GM12873 (cell line): Measurements from ENCODE around the gene PROZ.

Experiments used
- CTCF ChIP-seq: IDR thresholded peaks from 2 replicates; pipeline ENCODE4 v1.5.1; 2012; ENCODE audit warnings: low read depth, mild to moderate bottlenecking, moderate library complexity, low read length, control low read depth; ENCODE audit not compliant: insufficient read depth; ENCODE audit errors: missing control alignments

The PROZ gene

GRCh38 chr13:113122550-113123225, 35.8 kb upstream of the PROZ start, which contains the start of gene F10:
Gene F10, plus strand, starts transcription at chr13:113122799. Its CDS starts 57 bp downstream, at chr13:113122856.
- no peak for TF ChIP-seq CTCF

GRCh38 chr13:113123226-113124201, 34.9 kb upstream of the PROZ start:
- TF ChIP-seq CTCF: peak; percentile 37

GRCh38 chr13:113124211-113124970, 34.1 kb upstream of the PROZ start:
- no peak for TF ChIP-seq CTCF

- no peak for TF ChIP-seq CTCF
Observed at GRCh38 chr13:113125506-113126264, 32.8 kb upstream of the PROZ start.

- no peak for TF ChIP-seq CTCF
Observed at GRCh38 chr13:113126265-113127150, 31.9 kb upstream of the PROZ start.

GRCh38 chr13:113129480-113129879, 29.0 kb upstream of the PROZ start:
- TF ChIP-seq CTCF: no peak
